Measurements from ENCODE around the gene TMPRSS9.
"Not testable (repeated sequence)": the region's sequence is repeated elsewhere in the genome, so short reads cannot be mapped to it uniquely, and the experiment has no call there.

DNA sequence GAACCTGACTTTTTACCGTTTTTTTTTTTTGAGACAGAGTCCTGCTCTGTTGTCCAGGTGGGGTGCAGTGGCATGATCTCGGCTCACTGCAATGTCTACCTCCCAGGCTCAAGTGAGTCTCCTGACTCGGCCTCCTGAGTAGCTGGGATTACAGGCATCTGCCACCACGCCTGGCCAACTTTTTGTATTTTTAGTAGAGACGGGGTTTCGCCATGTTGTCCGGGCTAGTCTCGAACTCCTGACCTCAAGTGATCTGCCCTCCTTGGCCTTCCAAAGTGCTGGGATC is 109.8 kb downstream of the TMPRSS9 start:
- not testable (repeated sequence) for TF ChIP-seq CTCF, POLR2A (IDR thresholded peaks at IDR 0.05)

Measured in ovary (tissue), 3 donors.